Uterus (tissue), 2 donors: ENCODE data around the gene CHAC1.

Source experiments
- POLR2A ChIP-seq, 2 donors: fragments of 450-650 bp; IDR thresholded peaks; one replicate each; pipeline ENCODE4 v1.6.1; 2016; ENCODE audit warnings: antibody characterized with exemption in 2 of 2, mild to moderate bottlenecking in 1 of 2, moderate library complexity in 1 of 2
- TF ChIP-seq, protein P1 (sequence below), 4 experiments: fragments of 200-600 bp in 2 of 4; fragments of 450-650 bp in 2 of 4; sonication (generic) in 2 of 4; IDR thresholded peaks; one replicate each; pipeline ENCODE4 v1.5.1; 2016 to 2019; ENCODE audit warnings: antibody characterized with exemption in 4 of 4, mild to moderate bottlenecking in 2 of 4, moderate library complexity in 1 of 4

DNA sequence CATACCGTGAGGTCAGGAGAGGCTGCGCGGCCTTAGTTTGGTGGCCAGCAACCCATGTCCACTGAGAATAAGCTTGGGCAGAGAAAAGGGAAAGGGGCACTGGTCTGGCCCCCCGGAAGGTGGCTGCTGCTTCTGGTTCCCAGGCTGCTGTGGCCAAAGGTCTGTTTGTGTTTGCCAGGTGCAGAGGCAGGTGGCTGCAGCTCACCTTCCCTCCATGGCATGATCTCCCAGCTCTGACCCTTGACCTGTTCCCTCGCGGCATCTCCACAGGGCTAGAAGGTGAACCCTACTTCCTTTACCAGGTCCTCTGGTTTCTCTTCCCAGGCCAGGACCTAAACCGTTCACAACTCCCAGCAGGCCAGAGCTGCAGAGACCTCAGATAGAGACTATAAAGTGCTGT lies 45.2 kb upstream of the CHAC1 start:
- no peak for TF ChIP-seq POLR2A (IDR thresholded peaks at IDR 0.05)
- TF ChIP-seq, protein P1, sequence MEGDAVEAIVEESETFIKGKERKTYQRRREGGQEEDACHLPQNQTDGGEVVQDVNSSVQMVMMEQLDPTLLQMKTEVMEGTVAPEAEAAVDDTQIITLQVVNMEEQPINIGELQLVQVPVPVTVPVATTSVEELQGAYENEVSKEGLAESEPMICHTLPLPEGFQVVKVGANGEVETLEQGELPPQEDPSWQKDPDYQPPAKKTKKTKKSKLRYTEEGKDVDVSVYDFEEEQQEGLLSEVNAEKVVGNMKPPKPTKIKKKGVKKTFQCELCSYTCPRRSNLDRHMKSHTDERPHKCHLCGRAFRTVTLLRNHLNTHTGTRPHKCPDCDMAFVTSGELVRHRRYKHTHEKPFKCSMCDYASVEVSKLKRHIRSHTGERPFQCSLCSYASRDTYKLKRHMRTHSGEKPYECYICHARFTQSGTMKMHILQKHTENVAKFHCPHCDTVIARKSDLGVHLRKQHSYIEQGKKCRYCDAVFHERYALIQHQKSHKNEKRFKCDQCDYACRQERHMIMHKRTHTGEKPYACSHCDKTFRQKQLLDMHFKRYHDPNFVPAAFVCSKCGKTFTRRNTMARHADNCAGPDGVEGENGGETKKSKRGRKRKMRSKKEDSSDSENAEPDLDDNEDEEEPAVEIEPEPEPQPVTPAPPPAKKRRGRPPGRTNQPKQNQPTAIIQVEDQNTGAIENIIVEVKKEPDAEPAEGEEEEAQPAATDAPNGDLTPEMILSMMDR (IDR thresholded peaks at IDR 0.05), result no peak
